Transverse colon (tissue), 4 donors: ENCODE data around the gene BIRC6. TPM values are rescaled to one million over a fixed set of nuclear protein-coding genes. Genes with fewer than 3 reads are reported as not detected.

Source experiments
- DNase-seq: peaks from one replicate; pipeline ENCODE4 v3.0.0-alpha.2; 2019
- H3K27ac ChIP-seq, 4 donors: fragments of 200-600 bp; sonication (generic); 2 replicates each; pipeline ENCODE4 v1.5.1; 2016 to 2018; ENCODE audit warnings: inconsistent platforms in 4 of 4
- H3K27me3 ChIP-seq: fragments of 200-600 bp; sonication (generic); 2 replicates; pipeline ENCODE4 v1.5.1; 2017; ENCODE audit warnings: inconsistent platforms
- H3K36me3 ChIP-seq, 4 donors: fragments of 200-600 bp; sonication (generic); 2 replicates each; pipeline ENCODE4 v1.5.1; 2017 to 2019; ENCODE audit warnings: inconsistent platforms in 4 of 4
- H3K4me1 ChIP-seq, 4 donors: fragments of 200-600 bp; sonication (generic); 2 replicates each; pipeline ENCODE4 v1.5.1; 2017 to 2020; ENCODE audit warnings: inconsistent platforms in 4 of 4
- H3K4me3 ChIP-seq, 4 donors: fragments of 200-600 bp; sonication (generic); 1 replicate in 1 of 4; 2 replicates in 3 of 4; pipeline versions ENCODE4 v1.5.1 to v1.6.1; 2017 to 2019; ENCODE audit warnings: inconsistent platforms in 4 of 4
- H3K9me3 ChIP-seq, 2 donors: fragments of 200-600 bp; sonication (generic); 2 replicates each; pipeline ENCODE4 v1.5.1; 2017 to 2019; ENCODE audit warnings: inconsistent platforms in 2 of 2
- EP300 ChIP-seq: sonication (generic); formaldehyde crosslinking; IDR thresholded peaks from one replicate; pipeline ENCODE4 v1.6.1; 2017; ENCODE audit warnings: antibody characterized with exemption, low read depth
- POLR2A ChIP-seq: fragments of 450-650 bp; IDR thresholded peaks from one replicate; pipeline ENCODE4 v1.6.1; 2016; ENCODE audit warnings: antibody characterized with exemption, mild to moderate bottlenecking, moderate library complexity
- POLR2AphosphoS5 ChIP-seq, 3 donors: sonication (generic); formaldehyde crosslinking; IDR thresholded peaks; one replicate each; pipeline ENCODE4 v1.6.1; 2016; ENCODE audit warnings: antibody characterized with exemption in 3 of 3
- WGBS, 2 donors: methylation state at CpG; one replicate each; pipeline ENCODE4 v1.1.5; 2018; ENCODE audit warnings: low coverage in 1 of 2; 5-methylcytosine and 5-hydroxymethylcytosine counted together
- in situ Hi-C, 4 donors: fragments of 200-750 bp; cut with MboI; loops; one replicate each; pipeline versions ENCODE4 v1.15.0 to v1.15.1; 2017; ENCODE audit warnings: low sequenced_read_pairs in 3 of 4, low pct_ligation_motif_present in 1 of 4, low pct_unique_long_range_greater_than_20kb in 1 of 4
- intact Hi-C: fragments of 100-400 bp; cut with DNase I; formaldehyde crosslinking; loops from one replicate; pipeline ENCODE4 v1.15.1; 2023; ENCODE audit warnings: low total_unique reads
- total RNA-seq, 4 donors: library from RNA; depleted of rRNA; stranded (reverse); fragments of >200 nt; gene quantifications; one replicate each; pipeline ENCODE4 v1.1.0, GENCODE V29; 2016
- TF ChIP-seq, protein P1 (sequence below), 5 experiments: fragments of 200-600 bp in 3 of 5; fragments of 450-650 bp in 2 of 5; sonication (generic) in 3 of 5; IDR thresholded peaks; 1 replicate in 2 of 5; 2 replicates in 3 of 5; pipeline ENCODE4 v1.5.1; 2016 to 2017; ENCODE audit warnings: antibody characterized with exemption in 5 of 5, inconsistent platforms in 3 of 5, mild to moderate bottlenecking in 2 of 5, moderate library complexity in 1 of 5

Gene BIRC6
- total RNA-seq, 4 donors from 2014 or later = 131 to 337 (median 219) TPM

DNA sequence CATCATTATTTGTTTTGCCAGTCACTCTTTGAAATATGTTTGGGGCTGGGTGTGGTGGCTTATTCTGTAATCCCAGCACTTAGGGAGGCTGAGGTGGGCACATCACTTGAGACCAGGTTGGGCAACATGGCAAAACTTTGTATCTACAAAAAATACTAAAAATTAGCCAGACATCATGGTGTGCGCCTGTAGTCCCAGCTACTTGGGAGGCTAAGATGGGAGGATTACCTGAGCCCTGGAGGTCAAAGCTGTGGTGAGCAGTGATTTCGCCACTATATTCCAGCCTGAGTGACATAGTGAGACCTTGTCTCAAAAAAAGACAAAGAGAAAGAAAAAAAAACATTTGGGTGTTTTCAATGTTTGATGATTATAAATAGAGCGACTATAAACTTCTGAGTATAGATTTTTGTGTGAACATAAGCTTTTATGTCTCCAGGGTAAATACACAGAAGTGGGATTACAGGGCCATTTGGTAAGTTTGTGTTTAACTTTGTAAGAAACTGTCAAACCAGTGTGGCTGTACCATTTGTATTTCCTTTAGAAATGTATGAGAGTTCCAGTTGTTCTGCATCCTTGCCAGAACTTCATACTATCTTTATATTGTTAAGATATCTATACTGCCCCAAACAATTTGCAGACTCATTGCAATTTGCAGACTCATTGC lies 15.8 kb downstream of the BIRC6 start:
- H3K9me3 ChIP-seq = no peaks in the 10 kb centered on the region
- no peak overlapping the region for H3K27ac ChIP-seq
- H3K4me1 ChIP-seq = peaks cover 6 to 49% (median 16%) of the 10 kb centered on the region in 4 donors
- TF ChIP-seq, protein P1, sequence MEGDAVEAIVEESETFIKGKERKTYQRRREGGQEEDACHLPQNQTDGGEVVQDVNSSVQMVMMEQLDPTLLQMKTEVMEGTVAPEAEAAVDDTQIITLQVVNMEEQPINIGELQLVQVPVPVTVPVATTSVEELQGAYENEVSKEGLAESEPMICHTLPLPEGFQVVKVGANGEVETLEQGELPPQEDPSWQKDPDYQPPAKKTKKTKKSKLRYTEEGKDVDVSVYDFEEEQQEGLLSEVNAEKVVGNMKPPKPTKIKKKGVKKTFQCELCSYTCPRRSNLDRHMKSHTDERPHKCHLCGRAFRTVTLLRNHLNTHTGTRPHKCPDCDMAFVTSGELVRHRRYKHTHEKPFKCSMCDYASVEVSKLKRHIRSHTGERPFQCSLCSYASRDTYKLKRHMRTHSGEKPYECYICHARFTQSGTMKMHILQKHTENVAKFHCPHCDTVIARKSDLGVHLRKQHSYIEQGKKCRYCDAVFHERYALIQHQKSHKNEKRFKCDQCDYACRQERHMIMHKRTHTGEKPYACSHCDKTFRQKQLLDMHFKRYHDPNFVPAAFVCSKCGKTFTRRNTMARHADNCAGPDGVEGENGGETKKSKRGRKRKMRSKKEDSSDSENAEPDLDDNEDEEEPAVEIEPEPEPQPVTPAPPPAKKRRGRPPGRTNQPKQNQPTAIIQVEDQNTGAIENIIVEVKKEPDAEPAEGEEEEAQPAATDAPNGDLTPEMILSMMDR (IDR thresholded peaks at IDR 0.05) = no peak
- TF ChIP-seq EP300 (no peak), POLR2AphosphoS5 (IDR thresholded peaks at IDR 0.05) (no peak), POLR2A (no peak)
- DNase-seq = no peak
- no peaks in the 10 kb centered on the region for H3K27me3 ChIP-seq
- in situ Hi-C loops (no loop called here), intact Hi-C loops (no loop called here)
- WGBS, 2 donors = 46 to 83% methylated on average over 1 to 3 of the region's 3 CpGs
- H3K36me3 ChIP-seq = no peaks in the 10 kb centered on the region
- no peak overlapping the region for H3K4me3 ChIP-seq

DNA sequence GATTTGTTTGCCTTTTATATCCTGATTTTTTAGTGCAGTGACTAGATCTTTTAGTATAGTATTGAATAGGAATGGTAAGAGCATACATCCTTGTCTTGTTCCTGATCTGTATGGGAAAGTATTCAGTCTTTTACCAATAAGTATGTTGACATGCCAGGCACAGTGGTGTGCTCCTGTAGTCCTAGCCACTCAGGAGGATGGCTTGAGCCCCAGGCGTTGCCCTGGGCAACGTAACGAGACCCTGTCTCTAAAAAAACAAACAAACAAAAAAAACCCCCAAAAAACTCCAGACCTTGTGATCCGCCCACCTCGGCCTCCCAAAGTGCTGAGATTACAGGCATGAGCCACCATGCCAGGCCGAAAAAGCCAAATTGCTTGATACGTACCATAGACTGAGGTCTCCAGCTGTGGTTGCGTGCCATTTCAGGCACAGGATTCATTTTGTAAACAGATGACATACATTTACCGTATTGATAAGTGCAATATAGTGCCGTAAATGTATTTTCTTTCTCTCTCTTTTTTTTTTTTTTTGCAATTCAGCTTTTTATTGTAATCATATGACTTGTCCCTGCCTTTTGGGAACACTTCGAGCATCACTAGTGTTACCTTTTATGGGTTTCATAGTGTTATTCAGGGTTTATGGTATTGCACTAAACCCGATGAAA lies 18.5 kb downstream of the BIRC6 start:
- H3K27me3 ChIP-seq = no peaks in the 10 kb centered on the region
- H3K27ac ChIP-seq = no peak overlapping the region
- intact Hi-C loops = no loop called here
- peaks cover 5 to 64% (median 22%) of the 10 kb centered on the region in 4 donors for H3K4me1 ChIP-seq
- no peak overlapping the region for H3K4me3 ChIP-seq
- WGBS, 2 donors = 84 to 94% methylated on average over 8 to 12 of the region's 12 CpGs
- no peaks in the 10 kb centered on the region for H3K9me3 ChIP-seq
- H3K36me3 ChIP-seq = no peaks in the 10 kb centered on the region
- TF ChIP-seq POLR2A = no peak
- TF ChIP-seq EP300 = no peak
- no peak for TF ChIP-seq POLR2AphosphoS5 (IDR thresholded peaks at IDR 0.05)
- TF ChIP-seq, protein P1 (IDR thresholded peaks at IDR 0.05) = no peak
- DNase-seq = no peak
- in situ Hi-C loops = no loop called here

DNA sequence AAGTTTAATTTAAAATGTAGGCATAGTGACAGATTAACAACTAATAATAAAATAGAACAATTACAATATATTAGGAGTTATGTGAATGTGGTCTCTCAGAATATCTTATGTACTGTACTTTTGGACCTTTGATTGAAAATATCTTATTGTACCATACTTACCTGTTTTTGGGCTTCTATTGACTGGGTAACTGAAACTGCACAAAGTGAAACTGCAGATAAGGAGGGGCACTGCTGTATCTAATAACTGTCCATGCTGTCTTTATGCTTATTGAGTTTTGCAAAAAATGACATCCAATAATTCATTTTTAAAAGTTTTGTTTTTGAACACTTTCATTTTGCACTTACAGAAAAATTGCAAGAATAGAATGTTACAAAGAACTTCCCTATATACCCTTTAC lies 19.9 kb downstream of the BIRC6 start:
- DNase-seq = no peak
- H3K9me3 ChIP-seq = no peaks in the 10 kb centered on the region
- no peak overlapping the region for H3K4me3 ChIP-seq
- in situ Hi-C loops = no loop called here
- TF ChIP-seq, protein P1 (IDR thresholded peaks at IDR 0.05) = no peak
- H3K36me3 ChIP-seq = no peaks in the 10 kb centered on the region
- peaks cover 5 to 64% (median 22%) of the 10 kb centered on the region in 4 donors for H3K4me1 ChIP-seq
- intact Hi-C loops = no loop called here
- no peaks in the 10 kb centered on the region for H3K27me3 ChIP-seq
- H3K27ac ChIP-seq = no peak overlapping the region

DNA sequence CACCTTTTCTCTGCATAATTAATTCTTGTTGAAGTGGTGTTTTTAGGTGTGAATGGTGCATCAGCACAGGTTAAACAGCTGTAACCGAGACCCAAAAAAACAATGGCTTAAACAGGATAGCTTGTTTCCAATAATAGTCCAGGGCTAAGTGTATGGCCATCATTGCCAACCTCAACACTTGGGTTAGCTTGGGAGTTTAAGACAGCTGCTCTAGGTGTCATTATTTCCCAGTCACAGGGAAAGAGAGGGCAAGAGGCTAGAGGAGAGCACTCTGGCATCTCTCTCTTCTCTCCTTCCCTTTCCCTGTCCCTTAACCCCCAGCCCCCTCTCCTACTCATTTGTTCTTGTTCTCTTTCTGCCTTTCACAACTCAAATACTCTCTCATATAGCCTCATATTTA lies 21.1 kb downstream of the BIRC6 start:
- no peak overlapping the region for H3K27ac ChIP-seq
- no peak for DNase-seq
- peaks cover 5 to 56% (median 18%) of the 10 kb centered on the region in 4 donors for H3K4me1 ChIP-seq
- peaks cover 0 to 7% (median 0%) of the 10 kb centered on the region in 4 donors for H3K36me3 ChIP-seq
- intact Hi-C loops (no loop called here), in situ Hi-C loops (no loop called here)
- H3K27me3 ChIP-seq = no peaks in the 10 kb centered on the region
- TF ChIP-seq, protein P1 (IDR thresholded peaks at IDR 0.05) = no peak
- 94 to 100% methylated on average over 1 of the region's 1 CpG for WGBS, 2 donors
- no peak overlapping the region for H3K4me3 ChIP-seq
- H3K9me3 ChIP-seq = no peaks in the 10 kb centered on the region
